Measurements from ENCODE around the gene TAC3. TPM values are rescaled to one million over a fixed set of nuclear protein-coding genes. Genes with fewer than 3 reads are reported as not detected.
"Not testable (repeated sequence)": the region's sequence is repeated elsewhere in the genome, so short reads cannot be mapped to it uniquely, and the experiment has no call there.

TAC3 gene
- total RNA-seq, 1 experiment from 2014 or later = not detected

DNA sequence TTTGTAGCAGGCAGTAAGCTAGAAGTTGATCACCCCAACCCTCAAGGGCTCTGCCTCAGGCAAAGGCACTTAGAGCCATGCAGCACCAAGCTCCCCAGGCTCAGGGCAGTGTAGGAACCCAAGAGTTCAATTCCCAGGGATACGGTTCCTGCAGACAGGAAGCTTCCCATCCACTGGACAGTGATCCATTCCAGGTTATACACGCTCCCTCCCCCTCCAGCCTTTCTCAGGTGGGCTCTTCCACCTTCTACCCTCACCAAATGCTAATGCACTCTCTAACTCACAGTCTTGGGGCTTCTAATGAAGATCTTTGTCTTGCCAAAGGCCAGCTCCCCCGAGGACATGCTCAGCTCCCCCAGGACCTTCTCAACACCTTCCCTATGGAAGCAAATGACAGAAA, 20.9 kb upstream of the TAC3 start:
- no peak for DNase-seq (ENCODE audit: low read depth)

GRCh38 chr12:57033431-57033830, 17.1 kb upstream of the TAC3 start:
- peak; percentile 32 for DNase-seq (ENCODE audit: low read depth)

GRCh38 chr12:57031789-57032188, 15.5 kb upstream of the TAC3 start:
- no peak for DNase-seq (ENCODE audit: low read depth)

- peak; percentile 32 for DNase-seq (ENCODE audit: low read depth)
Observed at GRCh38 chr12:57031138-57031725, 14.9 kb upstream of the TAC3 start.

- DNase-seq (ENCODE audit: low read depth) = no peak
Observed at GRCh38 chr12:57029457-57029856, 13.1 kb upstream of the TAC3 start.

DNA sequence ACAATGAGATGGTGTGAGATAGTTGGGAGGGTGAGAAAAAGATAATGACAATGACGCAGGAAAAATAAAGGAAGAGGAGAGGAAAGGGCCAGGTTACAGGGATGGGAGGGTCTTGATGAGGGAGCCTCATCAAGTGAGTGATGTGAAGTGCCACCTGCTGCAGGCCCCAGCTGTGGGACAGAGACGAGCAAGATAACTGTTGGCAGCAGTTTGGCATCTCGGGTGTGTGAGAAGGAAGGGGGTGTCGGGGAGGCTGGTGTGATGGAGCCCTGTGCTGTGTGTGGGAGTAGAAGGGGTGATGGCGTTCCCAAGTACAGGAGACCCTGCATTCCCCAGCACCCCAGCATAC, 11.4 kb upstream of the TAC3 start:
- DNase-seq (ENCODE audit: low read depth) = no peak

GRCh38 chr12:57027011-57027804, 10.9 kb upstream of the TAC3 start:
- no peak for DNase-seq (ENCODE audit: low read depth)

DNA sequence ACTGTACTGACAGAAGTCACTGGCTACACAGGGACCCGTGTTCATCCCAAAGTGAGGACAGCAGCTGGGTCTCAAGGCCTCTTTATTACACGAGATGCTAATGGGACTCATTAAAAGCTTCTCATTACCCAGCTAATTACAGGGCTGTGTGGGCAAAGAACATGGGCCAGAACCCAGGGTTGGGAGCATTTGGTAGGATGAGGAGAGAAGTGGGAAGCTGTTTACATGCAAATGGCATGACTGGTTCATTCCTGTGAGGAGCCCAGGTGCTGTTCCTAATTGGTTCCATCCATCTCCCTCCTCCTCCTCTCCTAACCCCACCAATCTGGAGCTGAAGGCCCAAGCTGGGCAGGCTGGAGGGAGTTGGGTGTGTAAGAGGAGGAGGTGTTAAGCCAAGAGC, 8.9 kb upstream of the TAC3 start:
- no peak for DNase-seq (ENCODE audit: low read depth)

GRCh38 chr12:57022324-57022723, 6.0 kb upstream of the TAC3 start:
- DNase-seq (ENCODE audit: low read depth) = not testable (repeated sequence)

GRCh38 chr12:57019983-57020719, 3.8 kb upstream of the TAC3 start:
- DNase-seq (ENCODE audit: low read depth) = no peak

DNA sequence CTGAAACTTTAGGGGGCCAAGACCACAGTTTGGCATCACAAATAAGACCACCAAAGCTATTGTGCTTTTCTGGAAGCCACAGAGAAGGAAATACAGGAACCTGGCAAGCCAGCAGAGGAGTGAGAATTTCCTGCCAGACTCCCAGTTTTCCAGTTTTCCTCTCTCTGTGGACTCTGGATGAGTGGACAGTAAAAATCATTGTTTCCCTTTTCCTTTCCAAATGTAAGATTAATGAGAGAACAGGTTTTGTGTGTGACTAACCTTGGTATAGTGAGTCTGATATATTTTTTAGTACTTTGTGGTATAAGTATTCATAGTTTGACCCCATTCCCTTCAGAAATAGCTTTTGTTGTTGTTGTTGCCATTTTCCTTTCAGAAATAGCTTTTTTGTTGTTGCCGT, 2.6 kb upstream of the TAC3 start:
- DNase-seq (ENCODE audit: low read depth) = no peak

DNA sequence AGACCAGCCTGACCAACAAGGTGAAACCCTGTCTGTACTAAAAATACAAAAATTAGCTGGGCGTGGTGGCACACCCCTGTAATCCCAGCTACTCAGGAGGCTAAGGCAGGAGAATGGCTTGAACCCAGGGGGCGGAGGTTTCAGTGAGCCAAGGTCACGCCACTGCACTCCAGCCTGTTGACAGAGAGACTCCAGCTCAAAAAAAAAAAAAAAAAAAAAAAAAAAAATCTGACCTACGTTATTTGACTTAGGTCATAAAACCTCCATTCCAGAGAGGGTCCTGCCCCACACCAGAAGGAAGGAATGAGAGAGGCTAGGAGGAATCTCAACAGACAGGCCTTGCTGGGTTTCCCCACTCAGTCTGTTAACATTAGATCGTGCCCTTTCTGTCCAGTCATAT, 2.0 kb upstream of the TAC3 start:
- DNase-seq (ENCODE audit: low read depth) = not testable (repeated sequence)

DNA sequence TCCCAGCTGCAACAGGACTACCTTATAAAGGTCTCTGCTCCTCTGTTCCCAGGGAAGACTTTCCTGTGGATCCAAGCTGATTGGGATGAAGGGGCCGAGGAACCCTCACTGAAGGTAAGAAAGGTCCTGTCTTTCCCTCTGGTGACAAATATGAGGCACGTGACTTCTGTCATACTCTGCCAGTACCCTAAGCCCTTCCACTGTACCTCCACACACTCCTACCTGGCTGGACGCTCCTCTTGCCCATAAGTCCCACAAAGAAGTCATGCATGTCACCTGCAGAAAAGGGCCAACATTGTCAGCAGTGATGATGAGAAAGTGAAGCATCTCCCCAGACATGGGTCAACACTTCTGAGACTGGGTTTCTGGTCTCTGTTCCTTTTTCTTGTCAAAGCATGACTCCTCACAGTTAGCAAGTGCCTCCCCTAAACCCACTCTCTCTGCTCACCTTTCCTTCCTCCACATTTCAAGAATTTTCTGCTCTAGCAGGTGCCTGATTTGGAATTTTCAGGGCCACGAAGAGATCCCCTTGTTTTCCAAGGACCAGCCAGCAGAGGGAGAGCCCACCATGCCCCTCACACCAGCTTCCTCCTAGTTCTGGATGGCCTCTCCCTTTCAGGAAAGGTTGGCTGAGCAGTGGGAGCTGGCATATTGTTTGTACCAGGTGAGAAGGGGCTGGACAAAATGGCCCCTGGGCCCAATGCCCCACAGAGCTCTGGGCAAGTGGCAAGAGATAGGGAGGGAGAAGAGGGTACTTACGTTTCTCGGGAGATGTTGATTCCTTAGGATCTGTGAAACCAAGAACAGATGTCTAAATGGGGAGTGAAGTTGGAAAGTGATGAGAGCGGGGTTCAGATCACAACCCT, 3.5 kb downstream of the TAC3 start:
- no peak for DNase-seq (ENCODE audit: low read depth)

- DNase-seq (ENCODE audit: low read depth) = no peak
Observed at GRCh38 chr12:57011438-57012424, 4.6 kb downstream of the TAC3 start.

- DNase-seq (ENCODE audit: low read depth) = no peak
Observed at GRCh38 chr12:57010627-57011247, 5.6 kb downstream of the TAC3 start.

GRCh38 chr12:57009949-57010626, 6.2 kb downstream of the TAC3 start:
- no peak for DNase-seq (ENCODE audit: low read depth)

GRCh38 chr12:57008178-57008577, 8.2 kb downstream of the TAC3 start:
- DNase-seq (ENCODE audit: low read depth) = peak; percentile 74

DNA sequence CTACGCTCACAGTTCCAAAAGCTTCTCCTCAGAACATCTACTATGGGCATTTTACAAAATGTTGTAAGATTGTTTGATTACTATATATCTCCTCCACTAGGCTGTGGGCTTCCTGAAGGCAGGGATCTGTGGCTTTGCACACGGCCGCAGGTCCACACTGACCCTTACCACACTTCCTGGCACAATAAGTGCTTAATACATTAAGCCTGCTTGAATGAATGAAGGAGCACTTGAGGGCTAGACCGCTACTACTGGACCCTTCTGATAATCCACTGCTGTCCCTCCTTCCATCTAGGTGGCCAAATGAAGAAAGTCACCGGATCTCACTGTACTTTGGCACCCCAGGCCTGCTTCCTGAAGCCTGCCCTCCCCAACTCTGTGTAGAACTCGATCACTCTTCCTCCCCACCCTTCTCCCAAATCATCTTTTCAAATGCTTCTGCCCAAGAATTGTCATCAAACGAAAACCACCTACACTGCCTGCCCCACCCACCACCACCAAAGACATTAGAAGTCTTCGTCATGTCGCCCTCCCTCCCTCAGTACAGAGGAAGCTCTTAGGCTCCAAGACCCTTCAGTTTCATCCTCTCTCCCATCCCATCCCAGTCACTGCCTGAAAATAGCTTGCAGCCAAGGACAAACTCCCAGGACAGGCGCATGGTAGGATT, 9.4 kb downstream of the TAC3 start:
- no peak for DNase-seq (ENCODE audit: low read depth)
